GM21526 (cell line): ENCODE results near the gene DCAF8.

Experiments
- ATAC-seq: cut with Tn5 transposase; IDR thresholded peaks from one replicate; pipeline ENCODE4 v1.9.1; 2021; ENCODE audit warnings: moderate library complexity; ENCODE audit not compliant: unreplicated experiment, low FRiP score

DCAF8 gene

GRCh38 chr1:160206421-160207117 lies 55.8 kb downstream of the DCAF8 start:
- ATAC-seq, result no peak

DNA sequence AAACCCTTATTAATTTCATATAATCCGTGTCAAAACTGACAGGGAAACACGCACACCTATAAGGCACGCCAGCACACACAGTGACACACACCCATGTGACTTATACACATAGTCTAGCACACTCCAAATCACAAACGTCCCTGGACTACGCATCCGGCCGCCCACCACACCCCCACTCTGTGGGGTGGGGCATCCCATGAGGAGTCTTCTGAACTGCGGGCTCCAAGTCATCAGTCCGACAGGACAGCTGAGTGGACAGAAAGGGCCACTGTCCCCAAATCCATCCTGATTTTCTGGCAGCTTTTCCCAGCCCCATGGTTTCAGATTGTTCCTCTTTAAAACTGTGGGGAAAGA lies 56.3 kb downstream of the DCAF8 start:
- no peak for ATAC-seq

- ATAC-seq, result no peak
These were observed 56.9 kb downstream of the DCAF8 start, which contains the start of gene PEA15 for GRCh38 chr1:160205242-160206035. Gene PEA15 (plus strand): TSS chr1:160205384. CDS start chr1:160211545, 6,161 bp downstream.

DNA sequence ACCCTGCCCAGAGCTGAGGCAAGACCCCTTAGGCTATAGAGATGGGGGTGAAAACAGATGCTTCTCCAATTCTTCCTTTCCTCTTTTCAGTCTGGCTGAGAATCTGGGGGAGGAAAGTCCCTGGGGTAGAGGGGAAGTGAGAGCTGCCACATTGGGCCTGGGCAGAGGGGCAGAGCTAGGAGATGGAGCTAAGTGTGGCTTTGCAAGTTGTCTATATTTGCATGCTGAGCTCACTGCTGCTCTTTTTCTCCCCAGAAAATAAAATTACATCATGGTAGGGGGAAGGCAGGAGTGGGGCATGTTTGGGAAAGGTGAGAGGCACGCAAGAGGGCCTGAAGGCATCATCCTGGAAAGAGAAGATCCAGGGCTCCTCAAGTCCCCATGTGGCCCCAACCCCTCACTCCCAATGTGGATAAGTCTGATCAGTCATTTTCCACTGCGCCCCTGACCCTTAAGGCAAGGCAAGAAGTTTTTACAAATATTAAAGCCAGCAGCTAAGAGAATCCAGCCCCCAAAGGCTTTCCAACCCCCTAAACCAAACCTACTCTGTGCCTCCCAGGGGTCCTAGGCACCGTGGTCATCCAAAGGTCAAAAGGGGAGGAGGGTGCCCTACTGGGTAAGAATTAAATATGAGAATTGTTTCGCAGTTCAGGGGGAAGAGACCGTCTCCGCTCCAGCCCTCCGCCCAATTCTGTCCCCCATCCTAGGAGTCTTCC lies 57.7 kb downstream of the DCAF8 start:
- ATAC-seq, result peak; percentile 59

DNA sequence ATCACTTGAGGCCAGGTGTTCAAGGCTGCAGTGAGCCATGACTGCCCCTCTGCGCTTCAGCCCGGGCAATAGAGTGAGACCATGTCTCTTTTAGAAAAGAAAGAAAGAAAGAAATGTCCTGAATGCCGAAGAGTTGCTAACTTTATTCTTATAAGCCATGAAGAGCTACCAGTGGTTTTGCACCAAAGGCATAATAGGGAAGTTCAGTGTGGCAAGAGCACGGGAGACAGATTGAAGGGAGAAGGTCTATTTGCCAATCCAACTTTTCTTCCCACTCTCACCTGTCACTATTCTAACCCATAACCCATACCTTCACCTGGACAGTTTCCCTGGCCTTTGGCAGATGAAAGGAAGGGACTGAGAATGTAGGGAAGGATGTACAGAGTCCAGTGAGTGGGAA lies 61.6 kb downstream of the DCAF8 start:
- ATAC-seq, result no peak

DNA sequence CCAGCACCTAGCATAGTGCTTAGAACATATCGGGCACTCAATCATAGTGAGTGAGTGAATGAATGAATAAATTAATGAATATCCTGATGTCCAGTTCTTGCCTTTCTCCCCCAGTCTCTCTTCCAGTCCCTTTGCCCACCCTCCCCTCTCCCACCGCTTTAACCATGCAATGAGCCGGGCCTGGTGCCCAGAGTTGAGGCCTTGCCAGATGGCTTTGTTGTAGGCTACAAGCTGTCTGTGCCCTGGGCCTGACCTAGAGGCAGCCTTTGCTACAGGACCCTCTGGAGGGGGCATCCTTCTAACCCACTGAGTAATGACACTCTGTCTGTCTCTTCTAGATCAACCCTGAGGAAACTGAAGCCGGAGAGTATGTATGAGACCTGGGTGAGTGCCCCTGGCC lies 65.1 kb downstream of the DCAF8 start:
- no peak for ATAC-seq

GRCh38 chr1:160196143-160196542 lies 66.2 kb downstream of the DCAF8 start:
- ATAC-seq, result no peak

- no peak for ATAC-seq
These were observed 67.7 kb downstream of the DCAF8 start for GRCh38 chr1:160194737-160195059.

DNA sequence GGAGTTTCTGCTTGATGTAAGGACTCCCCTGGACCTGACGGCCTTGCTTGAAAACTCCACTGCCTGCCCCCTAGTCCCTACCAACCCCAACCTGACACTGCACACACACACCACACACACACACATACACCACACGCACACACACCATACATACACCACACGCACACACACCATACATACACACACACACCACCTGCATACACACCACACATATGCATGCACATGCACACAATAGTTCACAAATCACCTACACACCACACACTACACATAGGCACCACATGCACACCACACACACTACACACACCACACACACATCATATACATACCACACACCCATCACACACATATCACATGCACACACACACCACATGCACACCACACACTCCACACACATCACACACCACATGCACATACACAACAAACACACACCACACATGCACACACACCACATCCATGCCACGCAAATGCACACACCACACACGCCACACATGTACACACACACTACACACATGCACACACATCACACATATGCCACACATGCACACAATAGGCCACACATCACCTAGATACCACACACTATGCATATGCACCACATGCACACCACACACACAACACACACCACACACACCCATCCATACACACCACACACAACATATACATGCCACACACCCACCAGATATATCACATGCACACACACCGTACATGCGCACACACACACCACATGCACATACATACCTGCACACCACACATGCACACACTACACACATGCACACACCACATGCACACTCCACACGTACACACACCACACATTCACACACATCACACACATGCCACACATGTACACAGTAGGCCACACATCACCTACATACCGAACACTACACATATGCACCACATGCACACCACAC lies 68.3 kb downstream of the DCAF8 start:
- ATAC-seq, result no peak

GRCh38 chr1:160193091-160193819 lies 69.1 kb downstream of the DCAF8 start:
- peak; percentile 54 for ATAC-seq

- ATAC-seq, result no peak
These were observed 70.1 kb downstream of the DCAF8 start for GRCh38 chr1:160192234-160192633.

- no peak for ATAC-seq
These were observed 70.6 kb downstream of the DCAF8 start for GRCh38 chr1:160191756-160192155.

GRCh38 chr1:160189649-160190625 lies 72.4 kb downstream of the DCAF8 start, which contains the start of gene CASQ1:
Gene CASQ1 (plus strand): TSS chr1:160190575. CDS start chr1:160190752, 177 bp downstream.
- no peak for ATAC-seq

DNA sequence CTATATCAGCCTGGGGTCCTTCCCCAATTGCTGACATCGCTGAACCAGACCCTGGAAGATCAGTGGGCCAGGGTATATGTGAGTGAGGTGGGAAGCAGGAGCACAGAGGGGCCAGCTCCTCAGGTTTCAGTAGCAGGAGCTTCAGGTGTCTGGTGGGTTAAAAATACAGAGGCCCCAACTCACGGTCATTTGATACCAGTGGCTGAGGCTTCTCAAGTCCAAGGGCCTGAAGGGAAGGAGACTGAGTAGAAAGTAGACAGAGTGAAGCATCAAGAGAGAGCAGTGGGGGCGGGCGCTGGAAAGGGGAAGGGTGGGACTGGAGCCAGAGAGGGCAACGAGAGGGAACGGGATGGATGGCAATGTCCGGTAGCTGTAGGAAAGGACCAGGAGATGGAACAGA lies 74.0 kb downstream of the DCAF8 start:
- ATAC-seq, result no peak

- ATAC-seq, result no peak
These were observed 74.9 kb downstream of the DCAF8 start for GRCh38 chr1:160187407-160187806.

- ATAC-seq, result no peak
These were observed 75.6 kb downstream of the DCAF8 start for GRCh38 chr1:160186729-160187128.

GRCh38 chr1:160186246-160186645 lies 76.1 kb downstream of the DCAF8 start:
- ATAC-seq, result no peak

GRCh38 chr1:160179336-160179735 lies 83.0 kb downstream of the DCAF8 start:
- no peak for ATAC-seq

DNA sequence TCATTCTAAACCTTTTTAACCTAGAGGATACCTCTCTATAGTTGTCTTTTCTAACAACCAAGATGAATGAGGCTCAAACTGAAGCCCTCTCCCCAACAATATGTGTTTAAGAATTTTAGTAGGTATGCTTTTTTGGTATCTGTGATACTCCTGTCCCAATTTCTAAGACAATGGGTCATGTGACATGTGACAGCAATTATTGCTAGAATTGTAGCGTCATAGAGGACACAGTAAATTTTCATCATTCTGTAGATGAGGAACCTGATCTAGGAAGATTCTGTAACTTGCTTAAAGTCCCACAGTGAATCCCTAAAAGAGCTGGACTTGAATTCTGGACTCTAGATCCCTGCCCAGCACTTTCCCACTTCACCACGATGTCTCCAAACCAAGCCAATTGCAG lies 83.6 kb downstream of the DCAF8 start:
- ATAC-seq, result no peak
